HepG2 (cell line): ENCODE data around the gene MAP2K1. TPM values are rescaled to one million over a fixed set of nuclear protein-coding genes. Genes with fewer than 3 reads are reported as not detected.

ENCODE experiments used
- BHLHE40 ChIP-seq: IDR thresholded peaks from 2 replicates; pipeline ENCODE4 v1.6.1; 2011; ENCODE audit warnings: low read length, improper control_type of control experiment
- CSRNP2 ChIP-seq: sonication (generic); formaldehyde crosslinking; conservative IDR thresholded peaks from 2 replicates; pipeline ENCODE4 v1.8.0; 2022; ENCODE audit warnings: low read depth, missing genetic modification reagents
- GABPA ChIP-seq, 2 experiments: IDR thresholded peaks; 2 replicates each; pipeline ENCODE4 v1.6.1; 2011 to 2016; ENCODE audit warnings: low read depth in 2 of 2, low read length in 1 of 2, missing biosample characterization in 1 of 2, missing genetic modification characterization in 1 of 2
- MED1 ChIP-seq: sonication (generic); formaldehyde crosslinking; IDR thresholded peaks from 2 replicates; pipeline ENCODE4 v1.4.0; 2020; ENCODE audit warnings: missing genetic modification reagents
- MXD3 ChIP-seq: IDR thresholded peaks from 2 replicates; pipeline ENCODE4 v1.6.1; 2016; ENCODE audit warnings: mild to moderate bottlenecking, missing biosample characterization, missing genetic modification reagents
- PBX2 ChIP-seq: IDR thresholded peaks from 2 replicates; pipeline ENCODE4 v1.6.1; 2016; ENCODE audit warnings: control low read depth
- RBFOX2 ChIP-seq: fragments of 200-400 bp; formaldehyde crosslinking; IDR thresholded peaks from 2 replicates; pipeline ENCODE4 v1.6.1; 2017; ENCODE audit warnings: low read depth, mild to moderate bottlenecking, low read length
- RFXANK ChIP-seq: IDR thresholded peaks from 2 replicates; pipeline ENCODE4 v1.6.1; 2016
- SRF ChIP-seq: IDR thresholded peaks from 2 replicates; pipeline ENCODE4 v1.6.1; 2011; ENCODE audit warnings: mild to moderate bottlenecking, low read depth, low read length, moderate library complexity
- TEAD3 ChIP-seq: optimal IDR thresholded peaks from 2 replicates; pipeline ENCODE3; 2016; ENCODE audit warnings: borderline replicate concordance
- ZFX ChIP-seq: sonication (generic); formaldehyde crosslinking; IDR thresholded peaks from 2 replicates; pipeline ENCODE4 v1.4.0; 2020; ENCODE audit warnings: mild to moderate bottlenecking, low read depth, missing genetic modification reagents, moderate library complexity
- ZNF550 ChIP-seq: sonication (generic); formaldehyde crosslinking; IDR thresholded peaks from 2 replicates; pipeline ENCODE4 v1.4.0; 2020; ENCODE audit warnings: mild to moderate bottlenecking, missing genetic modification reagents, borderline replicate concordance
- ZNF879 ChIP-seq: sonication (generic); formaldehyde crosslinking; IDR thresholded peaks from 2 replicates; pipeline ENCODE4 v1.8.1; 2023; ENCODE audit warnings: missing genetic modification reagents
- polyA plus RNA-seq, 8 experiments: library from polyadenylated mRNA; depleted of rRNA in 3 of 8; stranded (reverse) in 7 of 8; unstranded in 1 of 8; fragments of >200 nt; fragmentation: Illumina TruSeq in 4 of 8; extraction: Trizol in 4 of 8; gene quantifications; 2 replicates each; pipeline versions ENCODE4 v1.2.1 to v1.2.3, GENCODE V29; 2011 to 2016; ENCODE audit warnings: low read depth in 4 of 8, missing spikeins in 1 of 8, mixed read lengths in 1 of 8; ENCODE audit not compliant: insufficient read depth in 1 of 8
- total RNA-seq, 5 experiments: library from RNA; depleted of rRNA; stranded (reverse); fragments of >200 nt; fragmentation: Illumina TruSeq; extraction: Trizol; gene quantifications; 2 replicates each; pipeline ENCODE4 v1.2.3, GENCODE V29; 2016; ENCODE audit warnings: low read depth in 1 of 5
- TF ChIP-seq, protein P1 (sequence below): sonication (generic); formaldehyde crosslinking; IDR thresholded peaks from 2 replicates; pipeline ENCODE4 v1.4.0; 2020; ENCODE audit warnings: mild to moderate bottlenecking, missing genetic modification reagents
- TF ChIP-seq, protein P2 (sequence below): sonication (generic); formaldehyde crosslinking; IDR thresholded peaks from 2 replicates; pipeline ENCODE4 v1.4.0; 2020; ENCODE audit warnings: mild to moderate bottlenecking, missing genetic modification reagents, borderline replicate concordance
- TF ChIP-seq, protein P3 (sequence below): sonication (generic); formaldehyde crosslinking; IDR thresholded peaks from 2 replicates; pipeline ENCODE4 v1.8.1; 2022; ENCODE audit warnings: mild to moderate bottlenecking, missing genetic modification reagents
- TF ChIP-seq, protein P4 (sequence below): sonication (generic); formaldehyde crosslinking; IDR thresholded peaks from 2 replicates; pipeline ENCODE4 v1.5.0; 2020; ENCODE audit warnings: missing genetic modification reagents

MAP2K1 gene
- total and polyA plus RNA-seq, 2 of the 13 experiments (the other 11 are each of a cell fraction or from before 2014, with no cell fraction given), result 24.1 to 49.2 TPM

- TF ChIP-seq MXD3 (peak; percentile 87), BHLHE40 (peak; percentile 50), SRF (peak; percentile 59; the same call in 1 of the 2 replicates), MED1 (CRISPR knock-in tag) (0 out of 2 replicates have a peak, but pooled peaks have one; percentile 42), RFXANK (CRISPR knock-in tag) (no peak), RBFOX2 (peak; percentile 98), TEAD3 (peak; percentile 63), ZNF550 (CRISPR knock-in tag) (no peak; the same call in 1 of the 2 replicates), CSRNP2 (CRISPR knock-in tag) (0 out of 2 replicates have a peak, but pooled peaks have one; percentile 54), ZFX (CRISPR knock-in tag) (peak; percentile 82; the same call in 1 of the 2 replicates), ZNF879 (CRISPR knock-in tag) (0 out of 2 replicates have a peak, but pooled peaks have one; percentile 43), GABPA (IDR thresholded peaks at IDR 0.05; ENCODE audit: low read depth, low read length) (peak; percentile 57), GABPA (CRISPR knock-in tag; IDR thresholded peaks at IDR 0.05; ENCODE audit: low read depth) (peak; percentile 86), PBX2 (CRISPR knock-in tag) (no peak)
- TF ChIP-seq, protein P1, sequence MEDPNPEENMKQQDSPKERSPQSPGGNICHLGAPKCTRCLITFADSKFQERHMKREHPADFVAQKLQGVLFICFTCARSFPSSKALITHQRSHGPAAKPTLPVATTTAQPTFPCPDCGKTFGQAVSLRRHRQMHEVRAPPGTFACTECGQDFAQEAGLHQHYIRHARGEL, result no peak
- TF ChIP-seq, protein P2, sequence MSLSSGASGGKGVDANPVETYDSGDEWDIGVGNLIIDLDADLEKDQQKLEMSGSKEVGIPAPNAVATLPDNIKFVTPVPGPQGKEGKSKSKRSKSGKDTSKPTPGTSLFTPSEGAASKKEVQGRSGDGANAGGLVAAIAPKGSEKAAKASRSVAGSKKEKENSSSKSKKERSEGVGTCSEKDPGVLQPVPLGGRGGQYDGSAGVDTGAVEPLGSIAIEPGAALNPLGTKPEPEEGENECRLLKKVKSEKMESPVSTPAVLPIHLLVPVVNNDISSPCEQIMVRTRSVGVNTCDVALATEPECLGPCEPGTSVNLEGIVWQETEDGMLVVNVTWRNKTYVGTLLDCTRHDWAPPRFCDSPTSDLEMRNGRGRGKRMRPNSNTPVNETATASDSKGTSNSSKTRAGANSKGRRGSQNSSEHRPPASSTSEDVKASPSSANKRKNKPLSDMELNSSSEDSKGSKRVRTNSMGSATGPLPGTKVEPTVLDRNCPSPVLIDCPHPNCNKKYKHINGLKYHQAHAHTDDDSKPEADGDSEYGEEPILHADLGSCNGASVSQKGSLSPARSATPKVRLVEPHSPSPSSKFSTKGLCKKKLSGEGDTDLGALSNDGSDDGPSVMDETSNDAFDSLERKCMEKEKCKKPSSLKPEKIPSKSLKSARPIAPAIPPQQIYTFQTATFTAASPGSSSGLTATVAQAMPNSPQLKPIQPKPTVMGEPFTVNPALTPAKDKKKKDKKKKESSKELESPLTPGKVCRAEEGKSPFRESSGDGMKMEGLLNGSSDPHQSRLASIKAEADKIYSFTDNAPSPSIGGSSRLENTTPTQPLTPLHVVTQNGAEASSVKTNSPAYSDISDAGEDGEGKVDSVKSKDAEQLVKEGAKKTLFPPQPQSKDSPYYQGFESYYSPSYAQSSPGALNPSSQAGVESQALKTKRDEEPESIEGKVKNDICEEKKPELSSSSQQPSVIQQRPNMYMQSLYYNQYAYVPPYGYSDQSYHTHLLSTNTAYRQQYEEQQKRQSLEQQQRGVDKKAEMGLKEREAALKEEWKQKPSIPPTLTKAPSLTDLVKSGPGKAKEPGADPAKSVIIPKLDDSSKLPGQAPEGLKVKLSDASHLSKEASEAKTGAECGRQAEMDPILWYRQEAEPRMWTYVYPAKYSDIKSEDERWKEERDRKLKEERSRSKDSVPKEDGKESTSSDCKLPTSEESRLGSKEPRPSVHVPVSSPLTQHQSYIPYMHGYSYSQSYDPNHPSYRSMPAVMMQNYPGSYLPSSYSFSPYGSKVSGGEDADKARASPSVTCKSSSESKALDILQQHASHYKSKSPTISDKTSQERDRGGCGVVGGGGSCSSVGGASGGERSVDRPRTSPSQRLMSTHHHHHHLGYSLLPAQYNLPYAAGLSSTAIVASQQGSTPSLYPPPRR, result no peak
- TF ChIP-seq, protein P3, sequence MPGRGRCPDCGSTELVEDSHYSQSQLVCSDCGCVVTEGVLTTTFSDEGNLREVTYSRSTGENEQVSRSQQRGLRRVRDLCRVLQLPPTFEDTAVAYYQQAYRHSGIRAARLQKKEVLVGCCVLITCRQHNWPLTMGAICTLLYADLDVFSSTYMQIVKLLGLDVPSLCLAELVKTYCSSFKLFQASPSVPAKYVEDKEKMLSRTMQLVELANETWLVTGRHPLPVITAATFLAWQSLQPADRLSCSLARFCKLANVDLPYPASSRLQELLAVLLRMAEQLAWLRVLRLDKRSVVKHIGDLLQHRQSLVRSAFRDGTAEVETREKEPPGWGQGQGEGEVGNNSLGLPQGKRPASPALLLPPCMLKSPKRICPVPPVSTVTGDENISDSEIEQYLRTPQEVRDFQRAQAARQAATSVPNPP (CRISPR knock-in tag), result 0 out of 2 replicates have a peak, but pooled peaks have one; percentile 45
- TF ChIP-seq, protein P4, sequence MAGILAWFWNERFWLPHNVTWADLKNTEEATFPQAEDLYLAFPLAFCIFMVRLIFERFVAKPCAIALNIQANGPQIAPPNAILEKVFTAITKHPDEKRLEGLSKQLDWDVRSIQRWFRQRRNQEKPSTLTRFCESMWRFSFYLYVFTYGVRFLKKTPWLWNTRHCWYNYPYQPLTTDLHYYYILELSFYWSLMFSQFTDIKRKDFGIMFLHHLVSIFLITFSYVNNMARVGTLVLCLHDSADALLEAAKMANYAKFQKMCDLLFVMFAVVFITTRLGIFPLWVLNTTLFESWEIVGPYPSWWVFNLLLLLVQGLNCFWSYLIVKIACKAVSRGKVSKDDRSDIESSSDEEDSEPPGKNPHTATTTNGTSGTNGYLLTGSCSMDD (CRISPR knock-in tag), result no peak
These were observed 111.1 kb downstream of the MAP2K1 start, which contains the start of gene SNAPC5 (continued) for GRCh38 chr15:66497502-66498455.
